ENCODE results near the gene TFAP2E. TPM values are rescaled to one million over a fixed set of nuclear protein-coding genes. Genes with fewer than 3 reads are reported as not detected.

TFAP2E gene
- total RNA-seq, result 1 to 10 TPM; 3.3 to 5.1 TPM

- H3K4me1 Mint-ChIP-seq (ENCODE audit: low read depth in 2 of 2), result peaks cover 35 to 36% of the 10 kb centered on the region in 2 donors
- H3K36me3 Mint-ChIP-seq, result no peaks in the 10 kb centered on the region
- DNase-seq (ENCODE audit: low spot score), result no peak
- H3K27ac Mint-ChIP-seq, result no peak within 1 kb of the TSS
- ATAC-seq, result no peak
- H3K9me3 Mint-ChIP-seq, result no peaks in the 10 kb centered on the region
- no peak within 1 kb of the TSS for H3K4me3 Mint-ChIP-seq
- H3K27me3 Mint-ChIP-seq, result no peaks in the 10 kb centered on the region
Observed at GRCh38 chr1:35573198-35574124, at the start of gene TFAP2E. Gene TFAP2E (plus strand): TSS chr1:35573314. CDS start chr1:35573578, 264 bp downstream.

DNA sequence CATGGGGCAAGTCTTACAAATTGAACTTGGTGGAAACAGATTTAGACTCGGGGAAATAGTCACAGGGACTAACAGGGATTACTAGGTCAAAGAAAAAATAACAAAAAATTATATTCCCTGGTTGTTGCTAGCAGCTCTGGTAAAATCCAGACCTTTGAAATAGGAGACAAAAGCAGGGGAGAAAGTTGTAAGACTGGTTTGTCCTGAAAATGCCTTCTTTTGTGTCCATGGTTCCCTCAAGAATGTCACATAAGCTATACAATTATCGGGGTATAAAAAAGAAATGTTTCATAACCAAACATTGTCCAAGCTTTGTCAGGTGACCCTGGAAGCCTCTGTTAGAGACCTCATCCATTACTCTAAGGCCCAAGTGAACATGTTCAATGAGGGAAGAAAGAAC, 49.0 kb upstream of the TFAP2E start:
- peaks cover 17% of the 10 kb centered on the region for H3K36me3 Mint-ChIP-seq

DNA sequence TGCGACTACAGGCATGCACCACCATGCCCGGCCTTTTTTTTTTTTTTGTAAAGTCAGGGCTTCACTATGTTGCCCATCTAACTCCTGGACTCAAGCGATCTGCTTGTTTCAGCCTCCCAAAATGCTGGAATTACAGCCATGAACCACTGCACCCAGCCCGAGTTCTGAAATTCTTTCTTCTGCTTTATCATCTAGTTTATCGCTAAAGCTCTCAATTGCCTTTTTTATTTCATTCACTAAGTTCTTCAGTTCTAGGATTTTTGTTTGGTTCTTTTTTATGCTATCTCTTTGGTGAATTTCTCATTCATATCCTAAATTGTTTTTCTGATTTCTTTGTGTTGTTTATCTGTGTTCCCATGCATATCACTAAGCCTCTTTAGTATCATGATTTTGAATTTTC, 42.9 kb upstream of the TFAP2E start:
- no peak for DNase-seq (ENCODE audit: low spot score)
- no peak for ATAC-seq
- H3K36me3 Mint-ChIP-seq, result peaks cover 29% of the 10 kb centered on the region
- H3K4me1 Mint-ChIP-seq (ENCODE audit: low read depth in 2 of 2), result peaks cover 3 to 6% of the 10 kb centered on the region in 2 donors
- no peak overlapping the region for H3K27ac Mint-ChIP-seq
- H3K4me3 Mint-ChIP-seq, result no peak overlapping the region
- no peaks in the 10 kb centered on the region for H3K27me3 Mint-ChIP-seq
- peaks cover 6% of the 10 kb centered on the region for H3K9me3 Mint-ChIP-seq

More for the DNA sequence above, 49.0 kb upstream of the TFAP2E start:
- no peak overlapping the region for H3K27ac Mint-ChIP-seq
- H3K27me3 Mint-ChIP-seq, result no peaks in the 10 kb centered on the region
- DNase-seq (ENCODE audit: low spot score), result no peak
- ATAC-seq, result no peak
- H3K9me3 Mint-ChIP-seq, result no peaks in the 10 kb centered on the region
- H3K4me1 Mint-ChIP-seq (ENCODE audit: low read depth in 2 of 2), result peaks cover 9 to 15% of the 10 kb centered on the region in 2 donors
- no peak overlapping the region for H3K4me3 Mint-ChIP-seq

GRCh38 chr1:35530946-35531345, 42.2 kb upstream of the TFAP2E start:
- ATAC-seq (peak in 1 of 2 donors; percentile 44), DNase-seq (ENCODE audit: low spot score) (no peak)
- Mint-ChIP-seq H3K9me3 (peaks cover 6% of the 10 kb centered on the region), H3K4me1 (ENCODE audit: low read depth in 2 of 2) (peaks cover 3 to 6% of the 10 kb centered on the region in 2 donors), H3K27ac (no peak overlapping the region), H3K4me3 (no peak overlapping the region), H3K27me3 (no peaks in the 10 kb centered on the region), H3K36me3 (peaks cover 29% of the 10 kb centered on the region)

GRCh38 chr1:35531368-35531767, 41.7 kb upstream of the TFAP2E start:
- Mint-ChIP-seq H3K27me3 (no peaks in the 10 kb centered on the region), H3K27ac (no peak overlapping the region), H3K4me3 (no peak overlapping the region), H3K9me3 (peaks cover 6% of the 10 kb centered on the region), H3K36me3 (peaks cover 29% of the 10 kb centered on the region), H3K4me1 (ENCODE audit: low read depth in 2 of 2) (peaks cover 3 to 6% of the 10 kb centered on the region in 2 donors)
- ATAC-seq (no peak), DNase-seq (ENCODE audit: low spot score) (no peak)

DNA sequence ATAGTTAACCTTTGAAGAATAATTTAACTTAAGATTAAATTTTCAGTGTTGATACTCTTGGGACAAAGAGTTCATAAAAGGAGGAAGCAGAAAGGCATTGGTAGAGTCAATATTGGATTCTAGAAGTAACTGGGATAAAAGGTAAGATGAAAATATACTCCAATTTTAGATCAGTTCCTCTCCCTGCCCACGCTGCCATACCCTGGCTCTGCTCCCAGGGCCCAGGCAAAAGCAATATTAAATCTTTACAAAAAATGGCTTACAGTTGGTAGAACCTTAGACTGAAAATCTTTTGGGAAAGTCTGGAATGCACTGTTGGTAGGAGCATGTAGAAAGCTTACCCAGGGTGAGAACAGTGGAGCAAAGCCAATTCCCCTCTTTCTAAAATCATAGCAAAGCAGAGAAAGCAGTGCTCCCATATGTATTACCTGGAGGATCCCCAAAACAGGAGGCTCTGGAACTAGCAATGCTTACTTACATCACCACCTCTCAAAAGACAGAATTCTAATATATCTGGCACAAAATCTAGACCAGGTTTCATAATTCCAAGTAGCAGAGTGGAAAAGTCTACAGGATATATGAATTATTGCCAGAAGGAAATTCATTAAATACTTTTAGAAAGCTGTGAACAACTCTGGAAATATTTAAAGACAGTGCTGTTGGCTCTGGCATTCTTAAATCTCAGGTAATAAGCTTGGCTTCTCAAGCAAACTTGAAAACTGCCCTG, 40.5 kb upstream of the TFAP2E start:
- Mint-ChIP-seq H3K4me1 (ENCODE audit: low read depth in 2 of 2) (peaks cover 3 to 16% of the 10 kb centered on the region in 2 donors), H3K36me3 (peaks cover 23% of the 10 kb centered on the region), H3K4me3 (no peak overlapping the region), H3K27ac (no peak overlapping the region), H3K9me3 (peaks cover 6% of the 10 kb centered on the region), H3K27me3 (no peaks in the 10 kb centered on the region)
- no peak for ATAC-seq
- no peak for DNase-seq (ENCODE audit: low spot score)

GRCh38 chr1:35533586-35533985, 39.5 kb upstream of the TFAP2E start:
- H3K36me3 Mint-ChIP-seq, result peaks cover 19% of the 10 kb centered on the region
- ATAC-seq, result no peak
- no peaks in the 10 kb centered on the region for H3K27me3 Mint-ChIP-seq
- H3K27ac Mint-ChIP-seq, result no peak overlapping the region
- H3K9me3 Mint-ChIP-seq, result peaks cover 6% of the 10 kb centered on the region
- DNase-seq (ENCODE audit: low spot score), result no peak
- peaks cover 6 to 17% of the 10 kb centered on the region in 2 donors for H3K4me1 Mint-ChIP-seq (ENCODE audit: low read depth in 2 of 2)
- H3K4me3 Mint-ChIP-seq, result no peak overlapping the region

- no peak overlapping the region for H3K27ac Mint-ChIP-seq
- H3K4me3 Mint-ChIP-seq, result no peak overlapping the region
- H3K27me3 Mint-ChIP-seq, result no peaks in the 10 kb centered on the region
- no peak for ATAC-seq
- peaks cover 6% of the 10 kb centered on the region for H3K36me3 Mint-ChIP-seq
- no peak for DNase-seq (ENCODE audit: low spot score)
- H3K9me3 Mint-ChIP-seq, result peaks cover 4% of the 10 kb centered on the region
- peaks cover 22 to 34% of the 10 kb centered on the region in 2 donors for H3K4me1 Mint-ChIP-seq (ENCODE audit: low read depth in 2 of 2)
Observed at GRCh38 chr1:35535243-35535642, 37.9 kb upstream of the TFAP2E start.

- ATAC-seq (no peak), DNase-seq (ENCODE audit: low spot score) (no peak)
- H3K27ac Mint-ChIP-seq, result peak overlapping the region in 1 of 2 donors; percentile 23
- no peaks in the 10 kb centered on the region for H3K36me3 Mint-ChIP-seq
- no peak overlapping the region for H3K4me3 Mint-ChIP-seq
- H3K4me1 Mint-ChIP-seq (ENCODE audit: low read depth in 2 of 2), result peaks cover 30 to 39% of the 10 kb centered on the region in 2 donors
- no peaks in the 10 kb centered on the region for H3K27me3 Mint-ChIP-seq
- H3K9me3 Mint-ChIP-seq, result no peaks in the 10 kb centered on the region
Observed at GRCh38 chr1:35536556-35537162, 36.5 kb upstream of the TFAP2E start.

DNA sequence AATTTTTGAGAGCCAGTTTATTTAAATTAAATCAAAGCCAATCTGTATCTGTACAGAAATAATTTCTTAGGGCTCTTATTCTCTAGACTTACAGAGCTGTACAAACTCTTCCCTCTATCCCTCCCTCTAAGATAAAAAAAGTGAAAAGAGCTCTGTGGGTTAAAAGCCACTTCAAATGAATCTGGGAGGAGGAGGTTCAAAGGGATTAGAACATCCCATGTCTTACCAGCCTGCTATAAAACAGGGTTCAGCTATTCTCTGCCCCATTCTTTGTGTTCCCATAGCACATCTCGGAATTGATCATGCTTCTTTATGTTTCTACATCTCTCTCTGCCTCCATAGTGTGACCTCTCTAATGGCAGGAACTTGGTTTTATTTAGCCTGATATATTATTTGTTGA, 35.3 kb upstream of the TFAP2E start:
- DNase-seq (ENCODE audit: low spot score), result no peak
- Mint-ChIP-seq H3K4me3 (peak overlapping the region; percentile 34), H3K27ac (no peak overlapping the region), H3K9me3 (no peaks in the 10 kb centered on the region), H3K27me3 (no peaks in the 10 kb centered on the region), H3K36me3 (no peaks in the 10 kb centered on the region), H3K4me1 (ENCODE audit: low read depth in 2 of 2) (peaks cover 33 to 40% of the 10 kb centered on the region in 2 donors)
- no peak for ATAC-seq

DNA sequence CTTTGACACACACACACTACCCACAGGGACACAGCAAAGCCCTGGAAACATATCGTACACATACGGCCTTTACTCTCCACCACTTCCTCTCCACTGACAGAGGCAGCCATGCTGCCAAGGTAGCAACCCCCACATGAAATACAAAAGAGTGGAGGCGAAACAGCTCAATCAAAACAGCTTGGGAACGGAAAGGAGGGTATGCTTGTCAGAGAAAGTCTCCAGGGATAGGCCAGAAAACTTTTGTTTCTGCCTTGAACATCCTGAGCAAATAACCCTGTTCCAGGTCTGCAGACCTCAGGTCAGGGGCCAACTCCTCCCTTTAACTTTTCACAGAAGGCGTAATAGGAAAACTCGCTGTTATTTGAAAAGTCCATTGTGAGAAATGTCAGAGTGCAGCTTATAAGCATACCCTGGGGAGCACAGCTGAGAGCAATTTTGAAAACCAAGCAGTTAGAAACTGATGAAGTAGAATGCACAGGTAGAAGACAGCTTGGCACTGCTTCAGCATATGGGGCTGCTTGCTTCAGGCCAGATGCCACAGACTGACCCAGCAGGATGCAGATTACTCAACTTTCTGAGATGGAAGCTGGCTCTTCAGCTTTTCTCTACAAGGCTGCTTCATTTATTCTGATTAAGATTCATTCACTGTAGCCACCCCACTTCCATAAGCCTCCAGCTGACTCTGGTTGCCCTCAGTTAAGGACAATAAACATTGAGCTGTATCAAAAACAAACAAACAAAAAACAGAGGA, 33.9 kb upstream of the TFAP2E start:
- Mint-ChIP-seq H3K4me3 (peak overlapping the region; percentile 74), H3K27ac (peak overlapping the region; percentile 88 to 93), H3K4me1 (ENCODE audit: low read depth in 2 of 2) (peaks cover 38 to 44% of the 10 kb centered on the region in 2 donors), H3K27me3 (no peaks in the 10 kb centered on the region), H3K36me3 (peaks cover 4% of the 10 kb centered on the region), H3K9me3 (no peaks in the 10 kb centered on the region)
- ATAC-seq (peak; percentile 80 to 81), DNase-seq (ENCODE audit: low spot score) (no peak)

GRCh38 chr1:35539824-35540261, 33.3 kb upstream of the TFAP2E start:
- Mint-ChIP-seq H3K9me3 (no peaks in the 10 kb centered on the region), H3K4me3 (peak overlapping the region; percentile 74), H3K4me1 (ENCODE audit: low read depth in 2 of 2) (peaks cover 37 to 46% of the 10 kb centered on the region in 2 donors), H3K27me3 (no peaks in the 10 kb centered on the region), H3K27ac (peak overlapping the region; percentile 88 to 93), H3K36me3 (peaks cover 4% of the 10 kb centered on the region)
- DNase-seq (ENCODE audit: low spot score) (no peak), ATAC-seq (peak; percentile 65 to 85)

DNA sequence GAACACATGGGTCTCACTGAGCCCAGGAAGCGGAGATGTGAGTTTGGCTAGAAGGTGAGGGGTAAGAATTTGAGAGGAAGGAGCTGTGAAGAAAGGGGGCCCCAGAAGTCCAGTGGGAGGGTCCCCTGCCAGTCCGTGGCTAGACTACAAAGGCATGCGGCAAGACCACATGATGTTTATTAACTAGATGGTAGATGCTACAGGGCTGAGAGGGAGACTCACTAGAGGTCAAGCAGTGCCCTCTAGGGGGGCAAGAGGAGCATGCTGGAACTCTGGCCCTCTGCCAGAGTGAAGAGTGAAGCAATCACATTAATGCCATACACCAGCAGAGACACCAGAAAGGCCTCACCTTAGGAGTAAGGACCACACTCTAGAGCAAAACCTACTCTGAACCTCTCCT, 28.1 kb upstream of the TFAP2E start:
- Mint-ChIP-seq H3K27ac (no peak overlapping the region), H3K4me3 (no peak overlapping the region), H3K36me3 (peaks cover 11% of the 10 kb centered on the region), H3K4me1 (ENCODE audit: low read depth in 2 of 2) (peaks cover 31 to 40% of the 10 kb centered on the region in 2 donors), H3K9me3 (no peaks in the 10 kb centered on the region), H3K27me3 (no peaks in the 10 kb centered on the region)
- DNase-seq (ENCODE audit: low spot score), result no peak
- ATAC-seq, result peak; percentile 82 to 86
